ENCODE measurements around the gene PDGFC.
A peak's percentile ranks its signal among the peaks of the same experiment; 100 is the strongest.

The PDGFC gene

GRCh38 chr4:156974264-156974663 lies 2.7 kb upstream of the PDGFC start:
- Histone ChIP-seq H3K9me3 (ENCODE audit: control insufficient read depth, insufficient read depth, low read depth, low read length) (no peaks in the 10 kb centered on the region), H3K36me3 (ENCODE audit: control insufficient read depth, insufficient read depth, low read length) (no peaks in the 10 kb centered on the region), H3K9ac (ENCODE audit: low read length) (no peak overlapping the region), H3K4me1 (ENCODE audit: control insufficient read depth, insufficient read depth, low read length) (peaks cover 10% of the 10 kb centered on the region), H3K27me3 (ENCODE audit: control insufficient read depth, insufficient read depth, low read length) (peaks cover 16% of the 10 kb centered on the region), H3K4me3 (ENCODE audit: low read depth, low read length) (no peak overlapping the region), H3K27ac (ENCODE audit: low read depth, low read length) (no peak overlapping the region)

- Histone ChIP-seq H3K4me3 (ENCODE audit: low read depth, low read length) (peak overlapping the region; percentile 70), H3K27me3 (ENCODE audit: control insufficient read depth, insufficient read depth, low read length) (peaks cover 18% of the 10 kb centered on the region), H3K9ac (ENCODE audit: low read length) (peak overlapping the region; percentile 54), H3K36me3 (ENCODE audit: control insufficient read depth, insufficient read depth, low read length) (no peaks in the 10 kb centered on the region), H3K27ac (ENCODE audit: low read depth, low read length) (no peak overlapping the region), H3K4me1 (ENCODE audit: control insufficient read depth, insufficient read depth, low read length) (peaks cover 10% of the 10 kb centered on the region), H3K9me3 (ENCODE audit: control insufficient read depth, insufficient read depth, low read depth, low read length) (no peaks in the 10 kb centered on the region)
Measured at GRCh38 chr4:156972379-156973015, 898 bp upstream of the PDGFC start.

GRCh38 chr4:156971165-156971675 lies 379 bp downstream of the PDGFC start:
- Histone ChIP-seq H3K9ac (ENCODE audit: low read length) (peak overlapping the region; percentile 82), H3K4me3 (ENCODE audit: low read depth, low read length) (peak overlapping the region; percentile 70), H3K27ac (ENCODE audit: low read depth, low read length) (no peak overlapping the region), H3K4me1 (ENCODE audit: control insufficient read depth, insufficient read depth, low read length) (peaks cover 10% of the 10 kb centered on the region), H3K9me3 (ENCODE audit: control insufficient read depth, insufficient read depth, low read depth, low read length) (no peaks in the 10 kb centered on the region), H3K36me3 (ENCODE audit: control insufficient read depth, insufficient read depth, low read length) (no peaks in the 10 kb centered on the region), H3K27me3 (ENCODE audit: control insufficient read depth, insufficient read depth, low read length) (peaks cover 18% of the 10 kb centered on the region)

GRCh38 chr4:156970501-156971164 lies 966 bp downstream of the PDGFC start:
- H3K9ac ChIP-seq (ENCODE audit: low read length): peak overlapping the region; percentile 28
- peaks cover 18% of the 10 kb centered on the region for H3K27me3 ChIP-seq (ENCODE audit: control insufficient read depth, insufficient read depth, low read length)
- no peak overlapping the region for H3K27ac ChIP-seq (ENCODE audit: low read depth, low read length)
- no peaks in the 10 kb centered on the region for H3K36me3 ChIP-seq (ENCODE audit: control insufficient read depth, insufficient read depth, low read length)
- H3K9me3 ChIP-seq (ENCODE audit: control insufficient read depth, insufficient read depth, low read depth, low read length): no peaks in the 10 kb centered on the region
- H3K4me3 ChIP-seq (ENCODE audit: low read depth, low read length): peak overlapping the region; percentile 70
- peaks cover 10% of the 10 kb centered on the region for H3K4me1 ChIP-seq (ENCODE audit: control insufficient read depth, insufficient read depth, low read length)

DNA sequence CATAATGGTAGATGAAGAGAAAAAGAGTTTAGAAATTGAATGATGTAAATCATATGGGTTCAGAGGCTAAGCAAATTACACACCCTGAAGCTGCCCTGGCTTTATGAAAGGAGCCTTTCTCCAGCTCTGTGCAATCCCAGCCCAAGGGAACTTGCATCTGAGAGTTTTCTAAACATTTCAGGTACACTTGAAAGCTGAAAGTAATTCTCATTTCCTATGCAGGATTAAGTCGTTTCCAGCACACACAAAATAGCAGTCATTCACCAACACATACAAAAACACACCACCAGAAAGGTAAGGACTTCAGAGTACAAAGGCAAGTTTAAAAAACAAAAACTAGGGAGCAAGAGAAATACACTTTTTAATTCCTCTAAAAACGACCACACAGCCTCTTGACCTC lies 1.7 kb downstream of the PDGFC start:
- Histone ChIP-seq H3K9me3 (ENCODE audit: control insufficient read depth, insufficient read depth, low read depth, low read length) (no peaks in the 10 kb centered on the region), H3K4me1 (ENCODE audit: control insufficient read depth, insufficient read depth, low read length) (peaks cover 10% of the 10 kb centered on the region), H3K27me3 (ENCODE audit: control insufficient read depth, insufficient read depth, low read length) (peaks cover 18% of the 10 kb centered on the region), H3K9ac (ENCODE audit: low read length) (peak overlapping the region; percentile 28), H3K27ac (ENCODE audit: low read depth, low read length) (no peak overlapping the region), H3K36me3 (ENCODE audit: control insufficient read depth, insufficient read depth, low read length) (no peaks in the 10 kb centered on the region), H3K4me3 (ENCODE audit: low read depth, low read length) (peak overlapping the region; percentile 70)

DNA sequence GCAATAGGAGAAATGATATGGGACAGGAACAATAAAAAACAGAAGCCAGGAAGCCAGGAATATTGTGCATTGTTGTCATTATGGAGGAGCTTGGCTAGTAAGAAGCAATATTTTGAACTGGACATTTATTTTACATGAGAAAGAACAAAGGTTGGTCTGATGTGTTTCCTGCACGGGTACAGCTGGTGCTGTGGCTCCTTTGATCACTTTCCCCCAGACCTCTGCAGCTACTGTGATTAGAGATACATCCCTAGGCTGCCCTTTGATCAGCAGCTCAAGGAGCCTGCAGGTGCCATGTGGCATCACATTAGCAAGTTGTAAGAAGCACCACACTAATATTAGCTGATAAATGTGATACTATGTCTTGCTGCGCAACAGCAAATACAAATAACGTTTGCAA lies 2.5 kb downstream of the PDGFC start:
- peaks cover 10% of the 10 kb centered on the region for H3K4me1 ChIP-seq (ENCODE audit: control insufficient read depth, insufficient read depth, low read length)
- H3K9ac ChIP-seq (ENCODE audit: low read length): no peak overlapping the region
- no peak overlapping the region for H3K4me3 ChIP-seq (ENCODE audit: low read depth, low read length)
- peaks cover 18% of the 10 kb centered on the region for H3K27me3 ChIP-seq (ENCODE audit: control insufficient read depth, insufficient read depth, low read length)
- H3K36me3 ChIP-seq (ENCODE audit: control insufficient read depth, insufficient read depth, low read length): no peaks in the 10 kb centered on the region
- no peaks in the 10 kb centered on the region for H3K9me3 ChIP-seq (ENCODE audit: control insufficient read depth, insufficient read depth, low read depth, low read length)
- H3K27ac ChIP-seq (ENCODE audit: low read depth, low read length): no peak overlapping the region

- H3K27ac ChIP-seq (ENCODE audit: low read depth, low read length): no peak overlapping the region
- no peaks in the 10 kb centered on the region for H3K36me3 ChIP-seq (ENCODE audit: control insufficient read depth, insufficient read depth, low read length)
- H3K9me3 ChIP-seq (ENCODE audit: control insufficient read depth, insufficient read depth, low read depth, low read length): no peaks in the 10 kb centered on the region
Measured at GRCh38 chr4:156968479-156968984, 3.1 kb downstream of the PDGFC start.

GRCh38 chr4:156966836-156967235 lies 4.8 kb downstream of the PDGFC start:
- peaks cover 18% of the 10 kb centered on the region for H3K27me3 ChIP-seq (ENCODE audit: control insufficient read depth, insufficient read depth, low read length)

More at GRCh38 chr4:156968479-156968984, 3.1 kb downstream of the PDGFC start:
- Histone ChIP-seq H3K9ac (ENCODE audit: low read length) (no peak overlapping the region), H3K4me3 (ENCODE audit: low read depth, low read length) (no peak overlapping the region), H3K4me1 (ENCODE audit: control insufficient read depth, insufficient read depth, low read length) (peaks cover 10% of the 10 kb centered on the region), H3K27me3 (ENCODE audit: control insufficient read depth, insufficient read depth, low read length) (peaks cover 18% of the 10 kb centered on the region)

GRCh38 chr4:156963419-156963818 lies 8.2 kb downstream of the PDGFC start:
- Histone ChIP-seq H3K4me1 (ENCODE audit: control insufficient read depth, insufficient read depth, low read length) (peaks cover 5% of the 10 kb centered on the region), H3K27ac (ENCODE audit: low read depth, low read length) (no peak overlapping the region), H3K4me3 (ENCODE audit: low read depth, low read length) (no peak overlapping the region), H3K9me3 (ENCODE audit: control insufficient read depth, insufficient read depth, low read depth, low read length) (no peaks in the 10 kb centered on the region), H3K36me3 (ENCODE audit: control insufficient read depth, insufficient read depth, low read length) (no peaks in the 10 kb centered on the region), H3K27me3 (ENCODE audit: control insufficient read depth, insufficient read depth, low read length) (no peaks in the 10 kb centered on the region), H3K9ac (ENCODE audit: low read length) (no peak overlapping the region)

More at GRCh38 chr4:156966836-156967235, 4.8 kb downstream of the PDGFC start:
- Histone ChIP-seq H3K9me3 (ENCODE audit: control insufficient read depth, insufficient read depth, low read depth, low read length) (no peaks in the 10 kb centered on the region), H3K36me3 (ENCODE audit: control insufficient read depth, insufficient read depth, low read length) (no peaks in the 10 kb centered on the region), H3K27ac (ENCODE audit: low read depth, low read length) (no peak overlapping the region), H3K4me1 (ENCODE audit: control insufficient read depth, insufficient read depth, low read length) (peaks cover 9% of the 10 kb centered on the region), H3K9ac (ENCODE audit: low read length) (no peak overlapping the region), H3K4me3 (ENCODE audit: low read depth, low read length) (no peak overlapping the region)

GRCh38 chr4:156962528-156962974 lies 9.0 kb downstream of the PDGFC start:
- Histone ChIP-seq H3K4me3 (ENCODE audit: low read depth, low read length) (no peak overlapping the region), H3K27me3 (ENCODE audit: control insufficient read depth, insufficient read depth, low read length) (no peaks in the 10 kb centered on the region), H3K9me3 (ENCODE audit: control insufficient read depth, insufficient read depth, low read depth, low read length) (no peaks in the 10 kb centered on the region), H3K27ac (ENCODE audit: low read depth, low read length) (no peak overlapping the region), H3K9ac (ENCODE audit: low read length) (no peak overlapping the region), H3K4me1 (ENCODE audit: control insufficient read depth, insufficient read depth, low read length) (peaks cover 5% of the 10 kb centered on the region), H3K36me3 (ENCODE audit: control insufficient read depth, insufficient read depth, low read length) (no peaks in the 10 kb centered on the region)

DNA sequence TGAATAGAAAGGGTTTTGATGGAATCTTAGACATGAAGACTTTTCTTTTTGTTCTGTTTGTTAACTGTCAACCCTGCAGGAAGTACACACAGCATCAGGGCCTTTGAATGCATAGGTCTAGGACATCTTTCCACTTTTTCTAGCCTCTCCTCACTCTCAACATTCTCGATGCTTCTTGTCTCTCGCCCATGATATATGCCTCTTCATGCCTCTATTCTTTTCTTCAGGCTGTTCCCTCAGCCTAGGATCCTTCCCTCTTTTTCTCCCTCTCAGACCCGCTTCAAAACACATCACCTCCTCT lies 9.6 kb downstream of the PDGFC start:
- Histone ChIP-seq H3K36me3 (ENCODE audit: control insufficient read depth, insufficient read depth, low read length) (no peaks in the 10 kb centered on the region), H3K27ac (ENCODE audit: low read depth, low read length) (no peak overlapping the region), H3K9me3 (ENCODE audit: control insufficient read depth, insufficient read depth, low read depth, low read length) (no peaks in the 10 kb centered on the region), H3K4me3 (ENCODE audit: low read depth, low read length) (no peak overlapping the region), H3K4me1 (ENCODE audit: control insufficient read depth, insufficient read depth, low read length) (peaks cover 5% of the 10 kb centered on the region), H3K27me3 (ENCODE audit: control insufficient read depth, insufficient read depth, low read length) (no peaks in the 10 kb centered on the region), H3K9ac (ENCODE audit: low read length) (no peak overlapping the region)

All from HUES6 (cell line).